HepG2 (cell line): ENCODE measurements around the gene OXLD1. TPM values are rescaled to one million over a fixed set of nuclear protein-coding genes. Genes with fewer than 3 reads are reported as not detected.

Source experiments
- ARNT ChIP-seq: fragments of 450-650 bp; IDR thresholded peaks from 2 replicates; pipeline ENCODE4 v1.6.1; 2017
- HHEX ChIP-seq: IDR thresholded peaks from 2 replicates; pipeline ENCODE4 v1.6.1; 2016; ENCODE audit warnings: control low read depth
- HMG20A ChIP-seq: IDR thresholded peaks from 2 replicates; pipeline ENCODE4 v1.6.1; 2016; ENCODE audit warnings: borderline replicate concordance
- ISL2 ChIP-seq: sonication (generic); formaldehyde crosslinking; IDR thresholded peaks from 2 replicates; pipeline ENCODE4 v1.5.0; 2020; ENCODE audit warnings: missing genetic modification reagents
- KLF13 ChIP-seq: sonication (generic); formaldehyde crosslinking; IDR thresholded peaks from 2 replicates; pipeline ENCODE4 v1.4.0; 2020; ENCODE audit warnings: mild to moderate bottlenecking, missing genetic modification reagents
- KMT2A ChIP-seq: sonication (generic); formaldehyde crosslinking; IDR thresholded peaks from 2 replicates; pipeline ENCODE4 v1.4.0; 2020; ENCODE audit warnings: missing genetic modification reagents
- RFX3 ChIP-seq: IDR thresholded peaks from 2 replicates; pipeline ENCODE4 v1.6.1; 2016; ENCODE audit warnings: missing biosample characterization, missing genetic modification reagents
- TSC22D2 ChIP-seq: sonication (generic); formaldehyde crosslinking; IDR thresholded peaks from 2 replicates; pipeline ENCODE4 v1.5.1; 2020; ENCODE audit warnings: missing genetic modification reagents, mild to moderate bottlenecking, borderline replicate concordance
- ZNF17 ChIP-seq: sonication (generic); formaldehyde crosslinking; IDR thresholded peaks from 2 replicates; pipeline ENCODE4 v1.5.0; 2020; ENCODE audit warnings: mild to moderate bottlenecking, missing genetic modification reagents
- ZNF768 ChIP-seq: sonication (generic); formaldehyde crosslinking; IDR thresholded peaks from 2 replicates; pipeline ENCODE4 v1.4.0; 2020; ENCODE audit warnings: missing genetic modification reagents
- ZSCAN9 ChIP-seq: IDR thresholded peaks from 2 replicates; pipeline ENCODE4 v1.6.1; 2016; ENCODE audit warnings: borderline replicate concordance
- polyA plus RNA-seq, 8 experiments: library from polyadenylated mRNA; depleted of rRNA in 3 of 8; stranded (reverse) in 7 of 8; unstranded in 1 of 8; fragments of >200 nt; fragmentation: Illumina TruSeq in 4 of 8; extraction: Trizol in 4 of 8; gene quantifications; 2 replicates each; pipeline versions ENCODE4 v1.2.1 to v1.2.3, GENCODE V29; 2011 to 2016; ENCODE audit warnings: low read depth in 4 of 8, missing spikeins in 1 of 8, mixed read lengths in 1 of 8; ENCODE audit not compliant: insufficient read depth in 1 of 8
- total RNA-seq, 5 experiments: library from RNA; depleted of rRNA; stranded (reverse); fragments of >200 nt; fragmentation: Illumina TruSeq; extraction: Trizol; gene quantifications; 2 replicates each; pipeline ENCODE4 v1.2.3, GENCODE V29; 2016; ENCODE audit warnings: low read depth in 1 of 5
- TF ChIP-seq, protein P1 (sequence below): sonication (generic); formaldehyde crosslinking; IDR thresholded peaks from 2 replicates; pipeline ENCODE4 v1.5.1; 2020; ENCODE audit warnings: mild to moderate bottlenecking, missing genetic modification reagents, borderline replicate concordance
- TF ChIP-seq, protein P2 (sequence below): sonication (generic); formaldehyde crosslinking; IDR thresholded peaks from 2 replicates; pipeline ENCODE4 v1.5.0; 2020; ENCODE audit warnings: missing genetic modification reagents
- TF ChIP-seq, protein P3 (sequence below), 2 experiments: sonication (generic) in 1 of 2; formaldehyde crosslinking in 1 of 2; IDR thresholded peaks; 2 replicates each; pipeline versions ENCODE4 v1.4.0 to v1.6.1; 2018 to 2020; ENCODE audit warnings: missing genetic modification reagents in 2 of 2, borderline replicate concordance in 1 of 2, low read depth in 1 of 2, mild to moderate bottlenecking in 1 of 2, missing biosample characterization in 1 of 2
- TF ChIP-seq, protein P4 (sequence below): sonication (generic); formaldehyde crosslinking; IDR thresholded peaks from 2 replicates; pipeline ENCODE4 v1.8.1; 2023; ENCODE audit warnings: mild to moderate bottlenecking, inconsistent platforms, moderate library complexity, missing genetic modification reagents, borderline replicate concordance
- TF ChIP-seq, protein P5 (sequence below): sonication (generic); formaldehyde crosslinking; IDR thresholded peaks from 2 replicates; pipeline ENCODE4 v1.5.0; 2020; ENCODE audit warnings: missing genetic modification reagents

OXLD1 gene
- total and polyA plus RNA-seq, 2 of the 13 experiments (the other 11 are each of a cell fraction or from before 2014, with no cell fraction given) = 27.1 to 37.5 TPM

DNA sequence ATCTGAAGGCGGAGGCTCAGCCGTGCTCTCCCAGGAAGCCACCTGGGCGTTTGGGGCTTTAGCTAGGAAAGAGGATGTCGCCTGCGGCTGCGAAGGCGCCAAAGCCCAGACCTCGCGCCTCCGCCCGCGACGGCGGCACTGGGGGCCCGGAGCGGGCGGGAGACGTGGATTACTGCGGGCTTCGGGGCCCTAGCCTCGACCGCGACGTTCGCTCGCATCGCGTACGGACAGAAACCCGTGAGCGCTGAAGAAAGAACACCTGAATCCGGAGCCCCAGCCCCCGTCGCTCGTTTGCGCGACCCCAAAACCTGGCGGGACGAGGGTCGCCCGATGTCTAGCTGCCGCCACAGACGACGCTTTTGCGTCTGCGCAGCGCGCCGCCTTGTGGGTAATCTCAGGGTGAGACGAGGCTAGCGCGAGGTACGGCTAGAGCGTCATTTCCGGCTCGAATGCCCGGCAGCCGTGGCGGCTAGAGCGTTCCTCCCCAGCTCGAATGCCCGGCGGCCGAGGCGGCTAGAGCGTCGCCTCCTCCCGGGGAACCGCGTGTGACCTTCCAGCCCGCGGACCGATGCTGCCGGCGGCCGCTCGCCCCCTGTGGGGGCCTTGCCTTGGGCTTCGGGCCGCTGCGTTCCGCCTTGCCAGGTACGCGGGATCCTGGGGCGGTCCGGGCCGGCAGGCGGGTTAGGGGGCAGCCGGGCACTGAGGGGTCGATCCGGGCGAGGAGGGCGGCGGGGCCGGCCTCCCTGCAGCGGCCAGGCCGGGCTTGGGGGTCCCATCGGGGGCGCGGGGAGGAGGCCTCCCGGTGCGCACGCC is 36.7 kb upstream of the OXLD1 start, which contains the start of gene MRPL12 (continued):
- TF ChIP-seq, protein P1, sequence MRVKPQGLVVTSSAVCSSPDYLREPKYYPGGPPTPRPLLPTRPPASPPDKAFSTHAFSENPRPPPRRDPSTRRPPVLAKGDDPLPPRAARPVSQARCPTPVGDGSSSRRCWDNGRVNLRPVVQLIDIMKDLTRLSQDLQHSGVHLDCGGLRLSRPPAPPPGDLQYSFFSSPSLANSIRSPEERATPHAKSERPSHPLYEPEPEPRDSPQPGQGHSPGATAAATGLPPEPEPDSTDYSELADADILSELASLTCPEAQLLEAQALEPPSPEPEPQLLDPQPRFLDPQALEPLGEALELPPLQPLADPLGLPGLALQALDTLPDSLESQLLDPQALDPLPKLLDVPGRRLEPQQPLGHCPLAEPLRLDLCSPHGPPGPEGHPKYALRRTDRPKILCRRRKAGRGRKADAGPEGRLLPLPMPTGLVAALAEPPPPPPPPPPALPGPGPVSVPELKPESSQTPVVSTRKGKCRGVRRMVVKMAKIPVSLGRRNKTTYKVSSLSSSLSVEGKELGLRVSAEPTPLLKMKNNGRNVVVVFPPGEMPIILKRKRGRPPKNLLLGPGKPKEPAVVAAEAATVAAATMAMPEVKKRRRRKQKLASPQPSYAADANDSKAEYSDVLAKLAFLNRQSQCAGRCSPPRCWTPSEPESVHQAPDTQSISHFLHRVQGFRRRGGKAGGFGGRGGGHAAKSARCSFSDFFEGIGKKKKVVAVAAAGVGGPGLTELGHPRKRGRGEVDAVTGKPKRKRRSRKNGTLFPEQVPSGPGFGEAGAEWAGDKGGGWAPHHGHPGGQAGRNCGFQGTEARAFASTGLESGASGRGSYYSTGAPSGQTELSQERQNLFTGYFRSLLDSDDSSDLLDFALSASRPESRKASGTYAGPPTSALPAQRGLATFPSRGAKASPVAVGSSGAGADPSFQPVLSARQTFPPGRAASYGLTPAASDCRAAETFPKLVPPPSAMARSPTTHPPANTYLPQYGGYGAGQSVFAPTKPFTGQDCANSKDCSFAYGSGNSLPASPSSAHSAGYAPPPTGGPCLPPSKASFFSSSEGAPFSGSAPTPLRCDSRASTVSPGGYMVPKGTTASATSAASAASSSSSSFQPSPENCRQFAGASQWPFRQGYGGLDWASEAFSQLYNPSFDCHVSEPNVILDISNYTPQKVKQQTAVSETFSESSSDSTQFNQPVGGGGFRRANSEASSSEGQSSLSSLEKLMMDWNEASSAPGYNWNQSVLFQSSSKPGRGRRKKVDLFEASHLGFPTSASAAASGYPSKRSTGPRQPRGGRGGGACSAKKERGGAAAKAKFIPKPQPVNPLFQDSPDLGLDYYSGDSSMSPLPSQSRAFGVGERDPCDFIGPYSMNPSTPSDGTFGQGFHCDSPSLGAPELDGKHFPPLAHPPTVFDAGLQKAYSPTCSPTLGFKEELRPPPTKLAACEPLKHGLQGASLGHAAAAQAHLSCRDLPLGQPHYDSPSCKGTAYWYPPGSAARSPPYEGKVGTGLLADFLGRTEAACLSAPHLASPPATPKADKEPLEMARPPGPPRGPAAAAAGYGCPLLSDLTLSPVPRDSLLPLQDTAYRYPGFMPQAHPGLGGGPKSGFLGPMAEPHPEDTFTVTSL (CRISPR knock-in tag) = peak; percentile 66; the same call in 1 of the 2 replicates
- TF ChIP-seq KLF13 (CRISPR knock-in tag) (no peak), ZSCAN9 (CRISPR knock-in tag) (peak; percentile 86; the same call in 1 of the 2 replicates), KMT2A (peak; percentile 99), ARNT (no peak), HMG20A (CRISPR knock-in tag) (peak; percentile 43; the same call in 1 of the 2 replicates), HHEX (no peak), TSC22D2 (CRISPR knock-in tag) (peak; percentile 80), ZNF768 (CRISPR knock-in tag) (peak; percentile 83), ZNF17 (CRISPR knock-in tag) (peak; percentile 49; the same call in 1 of the 2 replicates), RFX3 (0 out of 2 replicates have a peak, but pooled peaks have one; percentile 11), ISL2 (CRISPR knock-in tag) (peak; percentile 45)
- TF ChIP-seq, protein P2, sequence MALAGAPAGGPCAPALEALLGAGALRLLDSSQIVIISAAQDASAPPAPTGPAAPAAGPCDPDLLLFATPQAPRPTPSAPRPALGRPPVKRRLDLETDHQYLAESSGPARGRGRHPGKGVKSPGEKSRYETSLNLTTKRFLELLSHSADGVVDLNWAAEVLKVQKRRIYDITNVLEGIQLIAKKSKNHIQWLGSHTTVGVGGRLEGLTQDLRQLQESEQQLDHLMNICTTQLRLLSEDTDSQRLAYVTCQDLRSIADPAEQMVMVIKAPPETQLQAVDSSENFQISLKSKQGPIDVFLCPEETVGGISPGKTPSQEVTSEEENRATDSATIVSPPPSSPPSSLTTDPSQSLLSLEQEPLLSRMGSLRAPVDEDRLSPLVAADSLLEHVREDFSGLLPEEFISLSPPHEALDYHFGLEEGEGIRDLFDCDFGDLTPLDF = peak; percentile 85
- TF ChIP-seq, protein P3, sequence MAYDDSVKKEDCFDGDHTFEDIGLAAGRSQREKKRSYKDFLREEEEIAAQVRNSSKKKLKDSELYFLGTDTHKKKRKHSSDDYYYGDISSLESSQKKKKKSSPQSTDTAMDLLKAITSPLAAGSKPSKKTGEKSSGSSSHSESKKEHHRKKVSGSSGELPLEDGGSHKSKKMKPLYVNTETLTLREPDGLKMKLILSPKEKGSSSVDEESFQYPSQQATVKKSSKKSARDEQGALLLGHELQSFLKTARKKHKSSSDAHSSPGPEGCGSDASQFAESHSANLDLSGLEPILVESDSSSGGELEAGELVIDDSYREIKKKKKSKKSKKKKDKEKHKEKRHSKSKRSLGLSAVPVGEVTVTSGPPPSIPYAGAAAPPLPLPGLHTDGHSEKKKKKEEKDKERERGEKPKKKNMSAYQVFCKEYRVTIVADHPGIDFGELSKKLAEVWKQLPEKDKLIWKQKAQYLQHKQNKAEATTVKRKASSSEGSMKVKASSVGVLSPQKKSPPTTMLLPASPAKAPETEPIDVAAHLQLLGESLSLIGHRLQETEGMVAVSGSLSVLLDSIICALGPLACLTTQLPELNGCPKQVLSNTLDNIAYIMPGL (CRISPR knock-in tag; IDR thresholded peaks at IDR 0.05; ENCODE audit: borderline replicate concordance in 1 of 2, low read depth in 1 of 2) = peak; percentile 85 to 95; a peak in 3 of 4 replicates
- TF ChIP-seq, protein P4, sequence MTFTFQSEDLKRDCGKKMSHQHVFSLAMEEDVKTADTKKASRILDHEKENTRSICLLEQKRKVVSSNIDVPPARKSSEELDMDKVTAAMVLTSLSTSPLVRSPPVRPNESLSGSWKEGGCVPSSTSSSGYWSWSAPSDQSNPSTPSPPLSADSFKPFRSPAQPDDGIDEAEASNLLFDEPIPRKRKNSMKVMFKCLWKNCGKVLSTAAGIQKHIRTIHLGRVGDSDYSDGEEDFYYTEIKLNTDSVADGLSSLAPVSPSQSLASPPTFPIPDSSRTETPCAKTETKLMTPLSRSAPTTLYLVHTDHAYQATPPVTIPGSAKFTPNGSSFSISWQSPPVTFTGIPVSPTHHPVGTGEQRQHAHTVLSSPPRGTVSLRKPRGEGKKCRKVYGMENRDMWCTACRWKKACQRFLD (CRISPR knock-in tag) = 0 out of 2 replicates have a peak, but pooled peaks have one; percentile 6
- TF ChIP-seq, protein P5, sequence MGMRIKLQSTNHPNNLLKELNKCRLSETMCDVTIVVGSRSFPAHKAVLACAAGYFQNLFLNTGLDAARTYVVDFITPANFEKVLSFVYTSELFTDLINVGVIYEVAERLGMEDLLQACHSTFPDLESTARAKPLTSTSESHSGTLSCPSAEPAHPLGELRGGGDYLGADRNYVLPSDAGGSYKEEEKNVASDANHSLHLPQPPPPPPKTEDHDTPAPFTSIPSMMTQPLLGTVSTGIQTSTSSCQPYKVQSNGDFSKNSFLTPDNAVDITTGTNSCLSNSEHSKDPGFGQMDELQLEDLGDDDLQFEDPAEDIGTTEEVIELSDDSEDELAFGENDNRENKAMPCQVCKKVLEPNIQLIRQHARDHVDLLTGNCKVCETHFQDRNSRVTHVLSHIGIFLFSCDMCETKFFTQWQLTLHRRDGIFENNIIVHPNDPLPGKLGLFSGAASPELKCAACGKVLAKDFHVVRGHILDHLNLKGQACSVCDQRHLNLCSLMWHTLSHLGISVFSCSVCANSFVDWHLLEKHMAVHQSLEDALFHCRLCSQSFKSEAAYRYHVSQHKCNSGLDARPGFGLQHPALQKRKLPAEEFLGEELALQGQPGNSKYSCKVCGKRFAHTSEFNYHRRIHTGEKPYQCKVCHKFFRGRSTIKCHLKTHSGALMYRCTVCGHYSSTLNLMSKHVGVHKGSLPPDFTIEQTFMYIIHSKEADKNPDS (CRISPR knock-in tag) = peak; percentile 26; the same call in 1 of the 2 replicates
